ENCODE data around the gene EXD3.
A peak's percentile ranks its signal among the peaks of the same experiment; 100 is the strongest.
"Not testable (repeated sequence)": the region's sequence is repeated elsewhere in the genome, so short reads cannot be mapped to it uniquely, and the experiment has no call there.

Gene EXD3

DNA sequence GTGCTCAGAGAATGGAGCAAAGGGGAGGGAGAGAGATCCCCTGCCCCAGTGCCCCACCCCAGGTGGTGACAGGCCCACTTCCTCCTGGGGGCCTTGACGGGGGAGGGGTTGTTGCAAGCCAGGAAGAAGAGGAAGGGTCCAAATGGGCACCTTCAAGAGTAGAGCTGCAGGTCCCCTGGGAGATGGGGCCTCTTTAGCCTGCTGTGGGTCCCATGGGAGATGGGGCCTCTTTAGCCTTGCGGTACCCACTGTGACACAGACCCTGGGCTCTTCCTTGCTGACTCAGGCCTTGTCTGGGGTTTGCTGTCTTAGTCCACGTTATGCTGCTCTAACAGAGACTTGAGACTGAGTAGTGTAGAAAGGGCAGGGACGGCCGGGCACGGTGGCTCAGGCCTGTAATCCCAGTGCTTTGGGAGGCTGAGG is 155.0 kb downstream of the EXD3 start:
- Histone ChIP-seq H3K9ac (peak overlapping the region in 10 of 11 experiments; percentile 29 to 61 (median 48); a peak in 15 of 22 replicates), H3K36me3 (peaks cover 59 to 89% (median 80%) of the 10 kb centered on the region in 11 experiments), H3K27me3 (no peaks in the 10 kb centered on the region), H4K20me1 (peaks cover 11 to 85% (median 40%) of the 10 kb centered on the region in 11 experiments; a peak in 20 of 22 replicates), H3K4me1 (peaks cover 58 to 73% (median 62%) of the 10 kb centered on the region in 10 experiments), H3K9me3 (replicated peaks in 1 of 11) (no peaks in the 10 kb centered on the region), H3K4me2 (peak overlapping the region; percentile 59 to 98 (median 87)), H3K4me3 (peak overlapping the region in 2 of 10 experiments; percentile 29 to 37; a peak in 2 of 20 replicates), H3K27ac (peak overlapping the region in 10 of 11 experiments; percentile 5 to 72 (median 56); a peak in 18 of 22 replicates)
- no peak for TF ChIP-seq Cebpa-rat (IDR thresholded peaks at IDR 0.05)

GRCh38 chr9:137266585-137267453 is 156.1 kb downstream of the EXD3 start:
- Histone ChIP-seq H3K27ac (peak overlapping the region in 1 of 11 experiments; percentile 72; a peak in 3 of 22 replicates), H3K36me3 (peaks cover 54 to 84% (median 75%) of the 10 kb centered on the region in 11 experiments), H3K9me3 (replicated peaks in 1 of 11) (no peaks in the 10 kb centered on the region), H3K4me2 (peak overlapping the region; percentile 15 to 98 (median 80); a peak in 12 of 22 replicates), H3K9ac (peak overlapping the region in 1 of 11 experiments; percentile 17; a peak in 2 of 22 replicates), H3K4me3 (no peak overlapping the region), H4K20me1 (peaks cover 5 to 81% (median 32%) of the 10 kb centered on the region in 11 experiments; a peak in 20 of 22 replicates), H3K27me3 (no peaks in the 10 kb centered on the region), H3K4me1 (peaks cover 46 to 63% (median 51%) of the 10 kb centered on the region in 10 experiments)
- no peak for TF ChIP-seq Cebpa-rat (IDR thresholded peaks at IDR 0.05)

- Histone ChIP-seq H3K4me1 (peaks cover 41 to 56% (median 44%) of the 10 kb centered on the region in 10 experiments), H3K27ac (peak overlapping the region in 1 of 11 experiments; percentile 21; a peak in 2 of 22 replicates)
Measured at GRCh38 chr9:137266162-137266527, 156.8 kb downstream of the EXD3 start.

DNA sequence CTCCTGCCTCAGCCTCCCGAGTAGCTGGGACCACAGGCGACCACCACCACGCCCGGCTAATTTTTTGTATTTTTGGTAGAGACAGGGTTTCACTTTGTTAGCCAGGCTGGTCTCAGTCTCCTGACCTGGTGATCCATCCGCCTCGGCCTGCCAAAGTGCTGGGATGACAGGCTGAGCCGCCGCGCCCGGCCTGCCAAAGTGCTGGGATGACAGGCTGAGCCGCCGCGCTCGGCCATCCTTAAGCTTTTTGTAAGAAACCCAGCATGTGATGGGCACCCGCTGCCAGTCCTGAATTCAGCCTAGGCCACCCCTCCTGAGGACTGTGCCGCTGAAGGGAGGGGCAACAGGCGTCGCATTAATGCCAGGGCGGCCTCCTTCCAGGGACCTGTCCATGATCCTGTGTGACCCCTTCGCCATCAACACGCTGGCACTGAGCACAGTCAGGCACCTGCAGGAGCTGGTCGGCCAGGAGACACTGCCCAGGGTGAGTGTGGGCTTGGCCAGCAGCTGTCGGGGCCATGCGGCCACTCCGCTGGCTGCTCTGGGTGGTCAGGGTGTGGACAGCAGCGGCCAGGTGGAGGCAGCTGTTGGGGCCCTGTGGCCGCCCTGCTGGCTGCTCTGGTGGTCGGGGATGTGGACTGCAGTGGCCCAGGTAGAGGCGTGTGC is 157.3 kb downstream of the EXD3 start:
- TF ChIP-seq Cebpa-rat (IDR thresholded peaks at IDR 0.05): no peak
- Histone ChIP-seq H3K4me2 (0 out of 22 replicates have a peak overlapping the region, but pooled peaks of 1 of the 11 experiments have one; percentile 1), H3K4me1 (peaks cover 36 to 51% (median 39%) of the 10 kb centered on the region in 10 experiments), H3K9ac (peak overlapping the region in 1 of 11 experiments; percentile 19; a peak in 2 of 22 replicates), H3K4me3 (no peak overlapping the region), H3K27me3 (no peaks in the 10 kb centered on the region), H3K36me3 (peaks cover 63 to 91% (median 81%) of the 10 kb centered on the region in 11 experiments), H3K27ac (peak overlapping the region in 1 of 11 experiments; percentile 21; a peak in 1 of 22 replicates), H4K20me1 (peaks cover 0 to 75% (median 20%) of the 10 kb centered on the region in 11 experiments; a peak in 17 of 22 replicates), H3K9me3 (replicated peaks in 1 of 11) (no peaks in the 10 kb centered on the region)

More at GRCh38 chr9:137266162-137266527, 156.8 kb downstream of the EXD3 start:
- H3K27me3 ChIP-seq: no peaks in the 10 kb centered on the region
- peak overlapping the region in 1 of 11 experiments; percentile 19; a peak in 2 of 22 replicates for H3K9ac ChIP-seq
- no peak for TF ChIP-seq Cebpa-rat (IDR thresholded peaks at IDR 0.05)
- H3K36me3 ChIP-seq: peaks cover 60 to 91% (median 81%) of the 10 kb centered on the region in 11 experiments
- peaks cover 3 to 80% (median 25%) of the 10 kb centered on the region in 11 experiments; a peak in 19 of 22 replicates for H4K20me1 ChIP-seq
- H3K4me3 ChIP-seq: no peak overlapping the region
- H3K4me2 ChIP-seq: 0 out of 22 replicates have a peak overlapping the region, but pooled peaks of 1 of the 11 experiments have one; percentile 1
- no peaks in the 10 kb centered on the region for H3K9me3 ChIP-seq (replicated peaks in 1 of 11)

DNA sequence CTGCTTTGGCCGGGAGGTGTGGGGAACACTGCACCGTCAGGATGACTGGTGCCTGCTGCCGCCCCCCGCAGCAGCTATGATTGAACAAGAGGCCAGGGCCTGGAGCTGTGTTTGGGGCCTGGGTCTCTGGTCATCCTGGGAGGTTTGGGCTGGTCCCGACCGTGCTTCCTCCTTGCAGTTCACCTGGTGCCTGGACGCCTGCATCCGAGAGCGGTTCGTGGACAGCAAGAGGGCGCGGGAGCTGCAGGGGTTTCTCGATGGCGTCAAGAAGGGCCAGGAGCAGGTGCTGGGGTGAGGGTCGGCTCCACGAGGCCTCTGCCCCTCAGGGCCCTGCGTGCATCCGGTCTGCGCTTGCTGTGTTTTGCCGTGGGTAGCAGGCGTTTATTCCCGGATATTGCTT is 158.9 kb downstream of the EXD3 start:
- H3K27ac ChIP-seq: no peak overlapping the region
- H3K4me2 ChIP-seq: no peak overlapping the region
- no peaks in the 10 kb centered on the region for H3K27me3 ChIP-seq
- H3K4me3 ChIP-seq: no peak overlapping the region
- peaks cover 64 to 84% (median 76%) of the 10 kb centered on the region in 11 experiments for H3K36me3 ChIP-seq
- H4K20me1 ChIP-seq: peaks cover 0 to 65% (median 16%) of the 10 kb centered on the region in 11 experiments; a peak in 17 of 22 replicates
- no peak overlapping the region for H3K9ac ChIP-seq
- no peaks in the 10 kb centered on the region for H3K9me3 ChIP-seq (replicated peaks in 1 of 11)
- H3K4me1 ChIP-seq: peaks cover 20 to 39% (median 26%) of the 10 kb centered on the region in 10 experiments
- TF ChIP-seq Cebpa-rat (IDR thresholded peaks at IDR 0.05): no peak

DNA sequence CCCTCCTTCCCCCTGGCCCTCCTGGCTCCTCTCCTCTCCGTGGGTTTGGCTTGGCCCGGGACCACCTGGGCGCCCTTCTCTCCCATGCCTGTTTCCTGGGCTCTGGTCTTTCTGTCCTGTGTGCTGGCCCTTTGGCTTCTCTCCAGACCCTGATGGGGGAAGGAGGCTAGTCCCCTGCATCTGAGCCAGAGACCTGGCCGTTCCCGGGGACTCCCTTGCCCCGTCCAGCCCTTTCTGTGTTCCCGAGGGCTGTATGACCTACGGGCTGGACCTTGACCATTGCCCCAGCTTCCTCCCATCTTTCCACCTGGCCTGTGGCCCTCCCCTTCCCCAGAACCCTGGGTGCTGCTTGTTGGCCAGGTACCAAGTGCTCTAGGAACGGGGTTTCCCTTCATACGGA is 159.5 kb downstream of the EXD3 start:
- Histone ChIP-seq H3K4me3 (no peak overlapping the region), H4K20me1 (peaks cover 0 to 65% (median 19%) of the 10 kb centered on the region in 11 experiments; a peak in 17 of 22 replicates), H3K36me3 (peaks cover 64 to 84% (median 76%) of the 10 kb centered on the region in 11 experiments), H3K4me1 (peaks cover 17 to 36% (median 26%) of the 10 kb centered on the region in 10 experiments), H3K4me2 (no peak overlapping the region), H3K27me3 (no peaks in the 10 kb centered on the region), H3K9ac (no peak overlapping the region; a peak in 1 of 22 replicates), H3K9me3 (replicated peaks in 1 of 11) (no peaks in the 10 kb centered on the region), H3K27ac (no peak overlapping the region)
- TF ChIP-seq Cebpa-rat (IDR thresholded peaks at IDR 0.05): no peak

- Histone ChIP-seq H3K36me3 (peaks cover 64 to 87% (median 77%) of the 10 kb centered on the region in 11 experiments), H3K27me3 (no peaks in the 10 kb centered on the region), H4K20me1 (peaks cover 0 to 65% (median 19%) of the 10 kb centered on the region in 11 experiments; a peak in 15 of 22 replicates), H3K4me3 (no peak overlapping the region), H3K9me3 (replicated peaks in 1 of 11) (no peaks in the 10 kb centered on the region), H3K4me1 (peaks cover 15 to 34% (median 23%) of the 10 kb centered on the region in 10 experiments), H3K27ac (no peak overlapping the region), H3K4me2 (no peak overlapping the region), H3K9ac (no peak overlapping the region)
- no peak for TF ChIP-seq Cebpa-rat (IDR thresholded peaks at IDR 0.05)
Measured at GRCh38 chr9:137262909-137263285, 160.1 kb downstream of the EXD3 start.

DNA sequence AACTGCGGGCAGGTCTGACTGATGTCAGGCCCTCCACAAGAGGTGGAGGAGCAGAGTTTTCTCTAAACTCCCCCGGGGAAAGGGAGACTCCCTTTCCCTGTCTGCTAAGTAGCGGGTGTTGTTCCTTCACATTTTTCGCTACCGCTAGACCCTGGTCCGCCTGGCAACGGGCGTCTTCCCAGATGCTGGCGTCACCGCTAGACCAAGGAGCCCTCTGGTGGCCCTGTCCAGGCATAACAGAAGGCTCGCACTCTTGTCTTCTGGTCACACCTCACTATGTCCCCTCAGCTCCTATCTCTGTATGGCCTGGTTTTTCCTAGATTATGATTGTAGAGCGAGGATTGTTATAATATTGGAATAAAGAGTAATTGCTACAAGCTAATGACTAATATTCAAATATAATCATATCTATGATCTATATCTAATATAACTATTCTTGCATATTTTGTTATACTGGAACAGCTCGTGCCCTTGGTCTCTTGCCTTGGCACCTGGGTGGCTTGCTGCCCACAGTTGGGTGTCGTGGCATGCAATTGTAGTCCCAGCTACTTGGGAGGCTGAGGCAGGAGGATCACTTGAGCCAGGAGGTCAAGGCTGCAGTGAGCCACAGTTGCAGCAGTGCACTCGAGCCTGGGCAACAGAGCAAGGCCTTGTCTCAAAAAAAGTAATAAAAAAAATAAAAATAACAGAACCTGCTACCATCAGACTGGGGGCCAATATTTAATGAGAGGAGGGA is 160.6 kb downstream of the EXD3 start:
- H3K9ac ChIP-seq; H3K4me3 ChIP-seq; H3K4me2 ChIP-seq; H3K27ac ChIP-seq; H3K27me3 ChIP-seq; H3K9me3 ChIP-seq (replicated peaks in 1 of 11): not testable (repeated sequence)
- H3K4me1 ChIP-seq: peaks cover 14 to 34% (median 23%) of the 10 kb centered on the region in 10 experiments
- H4K20me1 ChIP-seq: peaks cover 0 to 65% (median 19%) of the 10 kb centered on the region in 11 experiments; a peak in 15 of 22 replicates
- H3K36me3 ChIP-seq: peaks cover 58 to 87% (median 74%) of the 10 kb centered on the region in 11 experiments
